ENCODE measurements around the gene CBLB. TPM values are rescaled to one million over a fixed set of nuclear protein-coding genes. Genes with fewer than 3 reads are reported as not detected.

Gene CBLB
- total RNA-seq, 1 experiment from 2014 or later: 23.9 TPM

DNA sequence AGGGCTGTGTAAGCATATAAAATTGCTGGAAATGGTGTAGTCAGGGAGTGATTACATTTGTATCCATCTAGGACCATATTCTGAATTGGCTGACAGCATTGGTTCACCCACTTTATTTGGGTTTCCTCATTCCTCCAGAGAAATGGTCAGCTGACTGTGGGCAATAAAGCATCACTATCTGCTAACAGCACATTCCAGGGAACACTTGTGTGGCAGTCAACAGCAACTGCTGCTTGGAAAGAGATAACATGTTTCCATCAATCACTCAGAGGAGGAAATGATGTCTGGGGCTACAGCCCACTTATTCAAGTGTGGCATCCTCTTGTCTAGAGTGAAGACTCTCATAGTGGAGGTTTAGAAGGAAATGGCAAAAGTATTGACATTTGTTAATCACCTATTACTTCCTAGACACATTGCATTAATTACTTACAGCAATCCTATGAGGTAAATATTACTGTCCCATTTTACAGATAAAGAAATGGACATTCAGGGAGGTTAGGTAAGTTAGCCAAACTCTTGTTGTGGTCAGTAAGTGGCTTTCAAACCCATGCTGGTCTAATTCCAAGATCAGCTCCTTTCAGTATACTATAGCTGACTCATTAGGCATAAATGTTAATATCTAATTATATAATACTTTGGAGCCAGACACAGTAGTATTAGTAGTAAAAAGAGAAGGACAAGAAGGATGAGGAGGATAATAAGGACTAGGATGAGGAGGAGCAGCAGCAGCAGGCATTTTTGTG is 254.4 kb downstream of the CBLB start:
- H3K27ac ChIP-seq (ENCODE audit: low read length): no peak overlapping the region
- no peaks in the 10 kb centered on the region for H3F3A ChIP-seq (ENCODE audit: low read length, unreplicated experiment)
- H3K79me2 ChIP-seq (ENCODE audit: low read length): no peaks in the 10 kb centered on the region
- H3K9ac ChIP-seq (ENCODE audit: low read length): no peak overlapping the region
- no peak overlapping the region for H3K4me2 ChIP-seq (ENCODE audit: low read length)
- ATAC-seq (no peak), DNase-seq (no peak)
- H4K20me1 ChIP-seq (ENCODE audit: low read length): no peaks in the 10 kb centered on the region
- H3K4me1 ChIP-seq (ENCODE audit: insufficient read depth, low read length): peaks cover 27% of the 10 kb centered on the region
- H3K4me3 ChIP-seq (ENCODE audit: low read length): no peak overlapping the region
- no peaks in the 10 kb centered on the region for H3K36me3 ChIP-seq (ENCODE audit: low read depth, low read length)
- no peaks in the 10 kb centered on the region for H3K9me2 ChIP-seq (replicated peaks; ENCODE audit: low read length)
- no TSS peak for BruUV-seq (replicated peaks)
- POLR2A ChIA-PET (ENCODE audit: unreplicated experiment): no interaction called here
- CTCF ChIA-PET: no interaction called here
- H3K27me3 ChIP-seq (ENCODE audit: low read length): no peaks in the 10 kb centered on the region
- TF ChIP-seq EZH2phosphoT487 (IDR thresholded peaks at IDR 0.05; ENCODE audit: borderline replicate concordance, low read length) (no peak), EZH2 (IDR thresholded peaks at IDR 0.05; ENCODE audit: low read length, unreplicated experiment) (no peak), CTCF (conservative IDR thresholded peaks at IDR 0.05; ENCODE audit: low read depth, low read length) (no peak)
- H3K9me3 ChIP-seq (ENCODE audit: low read length): no peaks in the 10 kb centered on the region
- intact Hi-C loops (cut with micrococcal nuclease): no loop called here
- no peak overlapping the region for H2AFZ ChIP-seq (ENCODE audit: low read length)

DNA sequence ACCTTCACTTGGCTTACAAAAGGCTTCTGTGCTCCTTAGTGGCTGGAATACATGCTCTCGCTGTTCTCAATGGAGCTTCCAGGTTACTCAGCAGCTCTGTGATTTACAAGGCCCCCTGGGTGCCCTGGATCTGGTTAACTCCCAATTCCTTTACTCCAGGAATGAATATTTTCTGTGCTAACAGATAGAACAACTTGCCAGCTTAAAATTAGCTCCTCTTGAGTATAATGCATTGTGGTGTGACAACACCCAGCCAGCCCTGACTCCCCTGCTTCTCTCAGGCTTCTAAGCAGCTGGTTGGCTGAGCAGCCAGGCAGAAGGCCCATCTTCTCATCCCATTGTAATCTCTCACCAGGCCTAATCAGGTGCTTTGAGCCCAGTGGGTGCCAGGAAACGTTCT is 255.7 kb downstream of the CBLB start:
- H3K4me1 ChIP-seq (ENCODE audit: insufficient read depth, low read length): peaks cover 27% of the 10 kb centered on the region

More for the DNA sequence above, 255.7 kb downstream of the CBLB start:
- Histone ChIP-seq H3K9me3 (ENCODE audit: low read length) (no peaks in the 10 kb centered on the region), H3F3A (ENCODE audit: low read length, unreplicated experiment) (no peaks in the 10 kb centered on the region), H3K27me3 (ENCODE audit: low read length) (no peaks in the 10 kb centered on the region), H3K27ac (ENCODE audit: low read length) (no peak overlapping the region), H3K36me3 (ENCODE audit: low read depth, low read length) (no peaks in the 10 kb centered on the region), H3K9me2 (replicated peaks; ENCODE audit: low read length) (no peaks in the 10 kb centered on the region), H3K79me2 (ENCODE audit: low read length) (no peaks in the 10 kb centered on the region), H3K9ac (ENCODE audit: low read length) (no peak overlapping the region), H3K4me3 (ENCODE audit: low read length) (no peak overlapping the region), H2AFZ (ENCODE audit: low read length) (no peak overlapping the region), H3K4me2 (ENCODE audit: low read length) (no peak overlapping the region), H4K20me1 (ENCODE audit: low read length) (no peaks in the 10 kb centered on the region)
- POLR2A ChIA-PET (ENCODE audit: unreplicated experiment): no interaction called here
- DNase-seq: no peak
- TF ChIP-seq CTCF (conservative IDR thresholded peaks at IDR 0.05; ENCODE audit: low read depth, low read length): no peak
- TF ChIP-seq EZH2phosphoT487 (IDR thresholded peaks at IDR 0.05; ENCODE audit: borderline replicate concordance, low read length): no peak
- no peak for TF ChIP-seq EZH2 (IDR thresholded peaks at IDR 0.05; ENCODE audit: low read length, unreplicated experiment)
- intact Hi-C loops (cut with micrococcal nuclease): no loop called here
- CTCF ChIA-PET: no interaction called here
- ATAC-seq: no peak
- no TSS peak for BruUV-seq (replicated peaks)

Data from PC-3 (cell line).